ENCODE measurements around the gene ENG. TPM values are rescaled to one million over a fixed set of nuclear protein-coding genes. Genes with fewer than 3 reads are reported as not detected.

The ENG gene
- total and polyA plus RNA-seq, 10 donors = 29.2 to 334 (median 222) TPM

DNA sequence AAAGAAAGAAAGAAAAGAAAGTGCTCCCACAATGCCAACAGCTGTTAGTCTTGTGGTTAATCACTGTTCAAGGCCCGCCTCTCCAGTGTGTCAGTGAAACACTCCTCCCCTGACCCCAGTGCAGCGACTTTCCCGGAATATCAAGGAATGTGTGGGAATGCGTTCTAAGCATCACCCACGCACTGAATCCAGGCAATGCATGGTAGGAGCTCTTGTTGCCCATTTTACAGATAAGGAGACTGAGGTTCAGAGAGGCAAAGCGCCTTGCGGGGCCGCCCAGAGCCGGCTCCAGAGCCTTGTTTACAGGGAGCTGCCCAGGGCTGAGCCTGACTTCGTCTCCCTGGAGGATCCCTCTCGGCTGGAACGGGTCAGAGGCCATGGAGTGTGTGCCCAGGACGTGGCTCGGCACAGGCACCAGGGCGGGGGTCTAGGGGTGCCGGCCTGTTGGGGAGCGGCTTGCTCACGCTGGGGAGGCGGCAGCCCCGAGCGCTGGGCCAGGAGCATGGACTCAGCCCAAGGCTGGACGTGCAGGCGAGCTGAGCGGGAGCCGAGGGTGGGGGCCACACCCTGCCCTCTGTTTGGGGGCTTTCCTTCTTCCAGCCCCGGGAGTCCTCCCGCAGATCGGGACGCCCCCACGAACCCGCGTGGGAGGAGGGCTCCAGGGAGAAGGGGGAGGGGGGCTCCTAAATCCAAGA is 44.1 kb upstream of the ENG start:
- Histone ChIP-seq H3K36me3 (peaks cover 5 to 35% (median 27%) of the 10 kb centered on the region in 6 donors), H3K4me1 (peaks cover 42 to 91% (median 76%) of the 10 kb centered on the region in 6 donors), H3K9me3 (peaks cover 0 to 25% (median 12%) of the 10 kb centered on the region in 8 donors), H3K4me3 (peak overlapping the region; percentile 57 to 94 (median 78)), H3K27me3 (replicated peaks in 1 of 7) (no peaks in the 10 kb centered on the region), H3K27ac (peak overlapping the region; percentile 61 to 92 (median 90))
- 11 to 36% (median 22%) methylated on average over 15 to 32 of the region's 32 CpGs for WGBS, 5 donors
- peak; percentile 87 for DNase-seq
- TF ChIP-seq, protein P1, sequence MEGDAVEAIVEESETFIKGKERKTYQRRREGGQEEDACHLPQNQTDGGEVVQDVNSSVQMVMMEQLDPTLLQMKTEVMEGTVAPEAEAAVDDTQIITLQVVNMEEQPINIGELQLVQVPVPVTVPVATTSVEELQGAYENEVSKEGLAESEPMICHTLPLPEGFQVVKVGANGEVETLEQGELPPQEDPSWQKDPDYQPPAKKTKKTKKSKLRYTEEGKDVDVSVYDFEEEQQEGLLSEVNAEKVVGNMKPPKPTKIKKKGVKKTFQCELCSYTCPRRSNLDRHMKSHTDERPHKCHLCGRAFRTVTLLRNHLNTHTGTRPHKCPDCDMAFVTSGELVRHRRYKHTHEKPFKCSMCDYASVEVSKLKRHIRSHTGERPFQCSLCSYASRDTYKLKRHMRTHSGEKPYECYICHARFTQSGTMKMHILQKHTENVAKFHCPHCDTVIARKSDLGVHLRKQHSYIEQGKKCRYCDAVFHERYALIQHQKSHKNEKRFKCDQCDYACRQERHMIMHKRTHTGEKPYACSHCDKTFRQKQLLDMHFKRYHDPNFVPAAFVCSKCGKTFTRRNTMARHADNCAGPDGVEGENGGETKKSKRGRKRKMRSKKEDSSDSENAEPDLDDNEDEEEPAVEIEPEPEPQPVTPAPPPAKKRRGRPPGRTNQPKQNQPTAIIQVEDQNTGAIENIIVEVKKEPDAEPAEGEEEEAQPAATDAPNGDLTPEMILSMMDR (IDR thresholded peaks at IDR 0.05 in 8 of 11, conservative IDR thresholded peaks at IDR 0.05 in 3 of 11) = no peak
- TF ChIP-seq POLR2AphosphoS5 (IDR thresholded peaks at IDR 0.05) = peak; percentile 54 to 81 (median 75)
- no peak for TF ChIP-seq POLR2A (IDR thresholded peaks at IDR 0.05)
- intact Hi-C loops (cut with DNase I; ENCODE audit: low total_unique reads) = no loop called here

DNA sequence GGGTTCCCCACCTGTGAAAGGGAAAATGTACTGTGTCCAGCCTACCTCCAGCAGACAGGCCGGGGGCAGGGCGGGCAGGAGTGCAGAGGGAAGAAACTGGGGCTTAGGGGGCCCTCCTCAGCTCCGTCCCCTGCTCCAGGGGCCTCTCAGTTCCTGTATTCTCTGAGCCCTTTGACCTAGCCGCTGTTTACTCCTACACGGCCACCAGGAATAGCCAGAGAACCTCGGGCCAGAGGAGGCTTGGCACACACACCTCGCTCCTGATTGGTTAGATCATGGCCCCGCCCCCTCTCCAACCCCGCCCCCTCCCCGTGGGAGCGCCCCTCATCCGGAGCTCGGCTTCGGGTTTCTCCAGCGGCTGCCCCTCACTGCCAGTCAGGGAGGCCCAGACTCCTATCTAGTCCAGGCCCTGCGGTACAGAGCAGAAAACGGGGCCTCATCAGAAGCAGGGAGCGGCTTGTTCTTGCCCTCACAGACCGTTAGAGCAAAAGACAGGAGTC is 42.8 kb upstream of the ENG start:
- peak overlapping the region; percentile 27 to 92 (median 90) for H3K27ac ChIP-seq
- peak overlapping the region in 7 of 8 donors; percentile 15 to 94 (median 76) for H3K4me3 ChIP-seq
- intact Hi-C loops (cut with DNase I; ENCODE audit: low total_unique reads) = no loop called here
- 20 to 68% (median 23%) methylated on average over 4 to 19 of the region's 19 CpGs for WGBS, 5 donors
- H3K36me3 ChIP-seq = peaks cover 8 to 48% (median 40%) of the 10 kb centered on the region in 6 donors
- peaks cover 0 to 34% (median 22%) of the 10 kb centered on the region in 8 donors for H3K9me3 ChIP-seq
- TF ChIP-seq POLR2A (IDR thresholded peaks at IDR 0.05) (no peak), POLR2AphosphoS5 (IDR thresholded peaks at IDR 0.05) (peak; percentile 19 to 69 (median 58))
- TF ChIP-seq, protein P1 (IDR thresholded peaks at IDR 0.05 in 8 of 11, conservative IDR thresholded peaks at IDR 0.05 in 3 of 11) = no peak
- peaks cover 34 to 78% (median 62%) of the 10 kb centered on the region in 6 donors for H3K4me1 ChIP-seq
- H3K27me3 ChIP-seq (replicated peaks in 1 of 7) = no peaks in the 10 kb centered on the region
- peak; percentile 81 for DNase-seq

DNA sequence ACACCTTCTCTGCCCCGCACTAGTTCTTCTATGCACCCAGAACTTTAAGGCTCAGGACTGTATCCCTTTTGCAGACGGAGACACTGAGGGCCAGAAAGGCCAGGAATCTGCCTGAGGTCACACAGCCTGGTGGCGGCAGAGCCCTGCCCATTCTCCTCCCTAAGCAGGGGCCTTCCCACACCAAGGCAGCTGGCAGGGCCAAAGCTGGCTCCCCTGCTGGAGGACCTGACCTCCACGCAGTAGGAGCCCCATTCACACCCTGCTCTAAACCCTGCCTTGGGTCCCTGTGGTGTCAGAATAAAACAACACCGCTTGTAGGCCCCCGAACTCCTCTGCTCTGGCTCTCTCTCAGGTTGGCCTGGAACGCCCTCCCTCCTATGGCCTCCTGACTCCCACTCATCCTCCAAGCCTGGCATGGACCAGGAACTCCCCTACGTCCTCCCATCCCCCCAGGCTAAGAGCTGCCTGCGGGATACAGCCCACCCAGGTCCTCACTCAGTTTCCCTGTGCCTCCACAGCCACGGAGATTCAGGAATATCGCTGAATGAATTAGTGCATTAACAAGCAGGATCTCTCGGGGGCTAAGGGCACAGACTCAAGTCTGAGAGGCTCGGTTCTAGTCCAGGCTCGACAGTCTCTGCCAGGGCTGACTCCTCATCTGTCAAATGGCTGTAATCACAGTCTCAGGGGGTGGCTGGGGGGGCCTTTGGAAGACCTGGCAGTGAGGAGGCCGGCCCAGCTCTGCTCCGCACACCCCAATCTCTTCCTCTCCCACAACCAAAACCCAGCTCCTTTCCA is 42.1 kb upstream of the ENG start:
- TF ChIP-seq POLR2A (IDR thresholded peaks at IDR 0.05) = no peak
- TF ChIP-seq, protein P1 (IDR thresholded peaks at IDR 0.05 in 8 of 11, conservative IDR thresholded peaks at IDR 0.05 in 3 of 11) = no peak
- no peak for TF ChIP-seq POLR2AphosphoS5 (IDR thresholded peaks at IDR 0.05)
- peak; percentile 69 for DNase-seq
- intact Hi-C loops (cut with DNase I; ENCODE audit: low total_unique reads) = no loop called here
- WGBS, 5 donors = 66 to 79% (median 77%) methylated on average over 13 to 16 of the region's 16 CpGs
- Histone ChIP-seq H3K4me1 (peaks cover 31 to 72% (median 56%) of the 10 kb centered on the region in 6 donors), H3K27me3 (replicated peaks in 1 of 7) (no peaks in the 10 kb centered on the region), H3K36me3 (peaks cover 8 to 55% (median 44%) of the 10 kb centered on the region in 6 donors), H3K9me3 (peaks cover 0 to 34% (median 22%) of the 10 kb centered on the region in 8 donors), H3K4me3 (peak overlapping the region in 5 of 8 donors; percentile 72 to 94 (median 78)), H3K27ac (peak overlapping the region in 7 of 8 donors; percentile 67 to 92 (median 91))
